Central memory CD4-positive, alpha-beta T cell (primary cell): ENCODE measurements around the gene OR10H1.

Experiments
- DNase-seq: peaks from one replicate; pipeline ENCODE4 v3.0.0; 2022

Gene OR10H1

DNA sequence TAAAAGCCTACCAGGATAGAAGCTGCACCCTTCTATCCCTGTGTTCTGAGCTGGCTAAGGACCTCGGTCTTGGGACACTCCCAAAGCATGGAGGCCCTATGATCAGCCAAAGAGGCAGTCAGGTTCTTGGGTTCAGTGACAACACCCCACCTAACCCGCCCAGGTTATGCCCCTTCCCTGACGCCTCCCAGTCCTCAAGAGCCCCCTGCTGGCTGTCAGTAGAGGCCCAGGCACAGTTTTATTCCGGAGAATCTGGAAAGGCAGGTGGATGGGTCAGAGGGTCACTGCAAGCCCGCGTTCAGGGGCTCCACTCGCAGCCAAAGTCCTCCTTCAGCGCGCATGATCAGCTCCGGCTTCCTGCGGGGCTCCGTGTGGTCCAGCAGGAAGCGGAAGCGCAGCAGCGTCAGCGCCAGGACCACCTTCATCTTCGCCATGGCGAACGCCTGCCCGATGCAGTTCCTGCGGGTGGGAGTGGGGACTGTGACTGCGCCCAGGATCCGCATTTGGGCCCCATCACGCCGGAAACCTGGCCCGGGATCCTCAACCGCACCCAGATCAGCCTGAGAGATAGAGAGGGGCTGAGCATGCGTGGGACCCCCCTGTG, 55.4 kb downstream of the OR10H1 start:
- no peak for DNase-seq

DNA sequence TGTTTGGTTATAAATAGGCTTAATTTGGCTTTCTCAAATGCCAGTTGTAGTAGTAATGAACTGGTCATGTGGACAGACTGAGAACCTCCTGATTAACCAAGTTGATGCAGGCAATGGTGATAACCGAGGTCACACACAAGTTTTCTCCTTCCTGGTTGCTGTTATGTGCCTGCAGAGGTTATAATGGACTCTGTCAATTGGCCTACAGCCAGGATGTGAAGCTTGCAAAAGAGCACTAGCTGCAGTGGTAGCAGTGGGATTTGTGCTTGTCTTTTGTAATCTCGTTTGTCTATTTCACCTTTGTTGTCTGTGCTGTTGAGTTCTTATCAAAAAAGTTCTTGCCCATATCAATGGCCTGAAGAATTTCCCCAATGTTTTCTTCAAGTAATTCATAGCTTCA, 57.1 kb downstream of the OR10H1 start:
- no peak for DNase-seq
